ENCODE results near the gene CRKL.

The CRKL gene

GRCh38 chr22:20990184-20991180 lies 73.3 kb downstream of the CRKL start:
- H3K4me2 ChIP-seq (ENCODE audit: low read length): no peak overlapping the region
- H3K27ac ChIP-seq: no peak overlapping the region
- no peaks in the 10 kb centered on the region for H3K9me3 ChIP-seq (ENCODE audit: control insufficient read depth, low read length)
- no peak for TF ChIP-seq CTCF (IDR thresholded peaks at IDR 0.05)
- H3K79me2 ChIP-seq: no peaks in the 10 kb centered on the region
- H3K9ac ChIP-seq: no peak overlapping the region
- H2AFZ ChIP-seq: no peak overlapping the region
- no peak overlapping the region for H3K4me3 ChIP-seq (ENCODE audit: low read depth, low read length)
- no peaks in the 10 kb centered on the region for H3K4me1 ChIP-seq
- no peaks in the 10 kb centered on the region for H3K27me3 ChIP-seq (ENCODE audit: control insufficient read depth, insufficient read depth, low read length)
- H3K36me3 ChIP-seq (ENCODE audit: control insufficient read depth, insufficient read depth, low read length): no peaks in the 10 kb centered on the region

- Histone ChIP-seq H3K4me1 (no peaks in the 10 kb centered on the region), H3K4me2 (ENCODE audit: low read length) (no peak overlapping the region), H3K4me3 (ENCODE audit: low read depth, low read length) (no peak overlapping the region), H3K36me3 (ENCODE audit: control insufficient read depth, insufficient read depth, low read length) (no peaks in the 10 kb centered on the region), H3K27ac (no peak overlapping the region), H3K9ac (no peak overlapping the region), H3K79me2 (no peaks in the 10 kb centered on the region), H2AFZ (no peak overlapping the region), H3K9me3 (ENCODE audit: control insufficient read depth, low read length) (no peaks in the 10 kb centered on the region), H3K27me3 (ENCODE audit: control insufficient read depth, insufficient read depth, low read length) (no peaks in the 10 kb centered on the region)
- no peak for TF ChIP-seq CTCF (IDR thresholded peaks at IDR 0.05)
Observed at GRCh38 chr22:20991252-20992055, 74.2 kb downstream of the CRKL start.

- H3K36me3 ChIP-seq (ENCODE audit: control insufficient read depth, insufficient read depth, low read length): no peaks in the 10 kb centered on the region
Observed at GRCh38 chr22:20992056-20992442, 74.8 kb downstream of the CRKL start.

GRCh38 chr22:20992456-20993303 lies 75.5 kb downstream of the CRKL start:
- Histone ChIP-seq H3K9ac (no peak overlapping the region), H3K9me3 (ENCODE audit: control insufficient read depth, low read length) (no peaks in the 10 kb centered on the region), H3K36me3 (ENCODE audit: control insufficient read depth, insufficient read depth, low read length) (no peaks in the 10 kb centered on the region), H3K4me1 (no peaks in the 10 kb centered on the region), H3K27me3 (ENCODE audit: control insufficient read depth, insufficient read depth, low read length) (no peaks in the 10 kb centered on the region), H2AFZ (no peak overlapping the region), H3K79me2 (no peaks in the 10 kb centered on the region), H3K4me3 (ENCODE audit: low read depth, low read length) (no peak overlapping the region), H3K27ac (no peak overlapping the region), H3K4me2 (ENCODE audit: low read length) (no peak overlapping the region)
- no peak for TF ChIP-seq CTCF (IDR thresholded peaks at IDR 0.05)

More at GRCh38 chr22:20992056-20992442, 74.8 kb downstream of the CRKL start:
- H3K9me3 ChIP-seq (ENCODE audit: control insufficient read depth, low read length): no peaks in the 10 kb centered on the region
- no peaks in the 10 kb centered on the region for H3K79me2 ChIP-seq
- H3K4me2 ChIP-seq (ENCODE audit: low read length): no peak overlapping the region
- no peak overlapping the region for H3K9ac ChIP-seq
- no peaks in the 10 kb centered on the region for H3K27me3 ChIP-seq (ENCODE audit: control insufficient read depth, insufficient read depth, low read length)
- TF ChIP-seq CTCF (IDR thresholded peaks at IDR 0.05): no peak
- H3K4me1 ChIP-seq: no peaks in the 10 kb centered on the region
- H2AFZ ChIP-seq: no peak overlapping the region
- H3K27ac ChIP-seq: no peak overlapping the region
- H3K4me3 ChIP-seq (ENCODE audit: low read depth, low read length): no peak overlapping the region

Measured in parathyroid adenoma (tissue), 2 donors.